Stimulated activated CD8-positive, alpha-beta memory T cell treated with anti-CD3 and anti-CD28 coated beads, Interleukin-7, amount 100 ng/mL, for 24 hours (primary cell): Measurements from ENCODE around the gene ACTN2.

ENCODE experiments used
- DNase-seq: peaks from one replicate; pipeline ENCODE4 v3.0.0-alpha.2; 2020; ENCODE audit warnings: low read depth

The ACTN2 gene

GRCh38 chr1:236691348-236691747, 5.0 kb downstream of the ACTN2 start:
- no peak for DNase-seq

- no peak for DNase-seq
These were observed 5.8 kb downstream of the ACTN2 start for GRCh38 chr1:236692128-236692527.

- no peak for DNase-seq
These were observed 6.4 kb downstream of the ACTN2 start for GRCh38 chr1:236692742-236693141.

GRCh38 chr1:236699366-236699765, 13.1 kb downstream of the ACTN2 start:
- DNase-seq, result no peak

GRCh38 chr1:236700903-236701302, 14.6 kb downstream of the ACTN2 start:
- DNase-seq, result no peak

- no peak for DNase-seq
These were observed 15.5 kb downstream of the ACTN2 start for GRCh38 chr1:236701782-236702181.

- DNase-seq, result no peak
These were observed 16.6 kb downstream of the ACTN2 start for GRCh38 chr1:236702791-236703394.

GRCh38 chr1:236705771-236706170, 19.5 kb downstream of the ACTN2 start:
- no peak for DNase-seq

- no peak for DNase-seq
These were observed 19.9 kb downstream of the ACTN2 start for GRCh38 chr1:236706183-236706582.

- DNase-seq, result no peak
These were observed 24.1 kb downstream of the ACTN2 start for GRCh38 chr1:236710328-236710892.

GRCh38 chr1:236716160-236716559, 29.9 kb downstream of the ACTN2 start:
- no peak for DNase-seq

GRCh38 chr1:236717811-236718210, 31.5 kb downstream of the ACTN2 start:
- no peak for DNase-seq

GRCh38 chr1:236718328-236718727, 32.0 kb downstream of the ACTN2 start:
- no peak for DNase-seq

GRCh38 chr1:236720206-236720605, 33.9 kb downstream of the ACTN2 start:
- DNase-seq, result no peak

GRCh38 chr1:236720611-236721010, 34.3 kb downstream of the ACTN2 start:
- DNase-seq, result no peak

GRCh38 chr1:236724049-236724448, 37.8 kb downstream of the ACTN2 start:
- DNase-seq, result no peak

GRCh38 chr1:236724506-236724905, 38.2 kb downstream of the ACTN2 start:
- DNase-seq, result no peak

- DNase-seq, result no peak
These were observed 39.4 kb downstream of the ACTN2 start for GRCh38 chr1:236725668-236726067.

- DNase-seq, result no peak
These were observed 41.2 kb downstream of the ACTN2 start for GRCh38 chr1:236727521-236727920.

- no peak for DNase-seq
These were observed 42.5 kb downstream of the ACTN2 start for GRCh38 chr1:236728752-236729151.

- DNase-seq, result no peak
These were observed 47.4 kb downstream of the ACTN2 start for GRCh38 chr1:236733653-236734052.

GRCh38 chr1:236734141-236734765, 48.0 kb downstream of the ACTN2 start:
- no peak for DNase-seq

- DNase-seq, result no peak
These were observed 50.5 kb downstream of the ACTN2 start for GRCh38 chr1:236736761-236737160.

- DNase-seq, result no peak
These were observed 55.5 kb downstream of the ACTN2 start for GRCh38 chr1:236741753-236742152.
